Superior temporal gyrus (tissue), 1 donor: Measurements from ENCODE around the gene HSPA1B.
A peak's percentile ranks its signal among the peaks of the same experiment; 100 is the strongest.
"Not testable (repeated sequence)": the region's sequence is repeated elsewhere in the genome, so short reads cannot be mapped to it uniquely, and the experiment has no call there.

Experiments
- DNase-seq: peaks from one replicate; pipeline ENCODE4 v3.0.0-alpha.2; 2016; ENCODE audit errors: extremely low spot score

The HSPA1B gene

DNA sequence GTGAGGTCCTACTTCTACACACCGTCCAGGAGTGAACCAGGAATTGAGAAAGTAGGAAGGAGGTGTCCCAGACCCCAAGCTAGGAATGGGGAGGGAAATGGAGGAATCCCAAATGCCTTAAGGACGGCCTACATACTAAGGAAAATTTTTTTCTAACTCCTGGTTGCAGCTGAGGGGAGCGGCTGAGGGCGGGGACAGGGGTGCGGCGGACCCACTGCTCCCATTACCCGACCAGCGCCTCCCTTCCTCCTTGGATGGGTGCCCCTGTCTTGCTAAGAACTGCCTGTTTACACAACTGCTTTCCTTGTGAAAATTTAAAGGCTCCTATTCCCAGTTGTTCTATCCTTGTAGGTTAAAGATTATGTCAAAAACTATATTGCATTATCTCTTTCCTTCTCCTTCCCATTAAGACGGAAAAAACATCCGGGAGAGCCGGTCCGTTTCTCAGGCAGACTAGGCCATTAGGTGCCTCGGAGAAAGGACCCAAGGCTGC is 699 bp upstream of the HSPA1B start:
- DNase-seq = no peak

DNA sequence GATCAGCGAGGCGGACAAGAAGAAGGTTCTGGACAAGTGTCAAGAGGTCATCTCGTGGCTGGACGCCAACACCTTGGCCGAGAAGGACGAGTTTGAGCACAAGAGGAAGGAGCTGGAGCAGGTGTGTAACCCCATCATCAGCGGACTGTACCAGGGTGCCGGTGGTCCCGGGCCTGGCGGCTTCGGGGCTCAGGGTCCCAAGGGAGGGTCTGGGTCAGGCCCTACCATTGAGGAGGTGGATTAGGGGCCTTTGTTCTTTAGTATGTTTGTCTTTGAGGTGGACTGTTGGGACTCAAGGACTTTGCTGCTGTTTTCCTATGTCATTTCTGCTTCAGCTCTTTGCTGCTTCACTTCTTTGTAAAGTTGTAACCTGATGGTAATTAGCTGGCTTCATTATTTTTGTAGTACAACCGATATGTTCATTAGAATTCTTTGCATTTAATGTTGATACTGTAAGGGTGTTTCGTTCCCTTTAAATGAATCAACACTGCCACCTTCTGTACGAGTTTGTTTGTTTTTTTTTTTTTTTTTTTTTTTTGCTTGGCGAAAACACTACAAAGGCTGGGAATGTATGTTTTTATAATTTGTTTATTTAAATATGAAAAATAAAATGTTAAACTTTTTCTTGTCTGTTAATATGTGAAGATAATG is 2.2 kb downstream of the HSPA1B start:
- DNase-seq = peak; percentile 92

GRCh38 chr6:31830886-31831335 is 3.4 kb downstream of the HSPA1B start:
- DNase-seq = no peak

DNA sequence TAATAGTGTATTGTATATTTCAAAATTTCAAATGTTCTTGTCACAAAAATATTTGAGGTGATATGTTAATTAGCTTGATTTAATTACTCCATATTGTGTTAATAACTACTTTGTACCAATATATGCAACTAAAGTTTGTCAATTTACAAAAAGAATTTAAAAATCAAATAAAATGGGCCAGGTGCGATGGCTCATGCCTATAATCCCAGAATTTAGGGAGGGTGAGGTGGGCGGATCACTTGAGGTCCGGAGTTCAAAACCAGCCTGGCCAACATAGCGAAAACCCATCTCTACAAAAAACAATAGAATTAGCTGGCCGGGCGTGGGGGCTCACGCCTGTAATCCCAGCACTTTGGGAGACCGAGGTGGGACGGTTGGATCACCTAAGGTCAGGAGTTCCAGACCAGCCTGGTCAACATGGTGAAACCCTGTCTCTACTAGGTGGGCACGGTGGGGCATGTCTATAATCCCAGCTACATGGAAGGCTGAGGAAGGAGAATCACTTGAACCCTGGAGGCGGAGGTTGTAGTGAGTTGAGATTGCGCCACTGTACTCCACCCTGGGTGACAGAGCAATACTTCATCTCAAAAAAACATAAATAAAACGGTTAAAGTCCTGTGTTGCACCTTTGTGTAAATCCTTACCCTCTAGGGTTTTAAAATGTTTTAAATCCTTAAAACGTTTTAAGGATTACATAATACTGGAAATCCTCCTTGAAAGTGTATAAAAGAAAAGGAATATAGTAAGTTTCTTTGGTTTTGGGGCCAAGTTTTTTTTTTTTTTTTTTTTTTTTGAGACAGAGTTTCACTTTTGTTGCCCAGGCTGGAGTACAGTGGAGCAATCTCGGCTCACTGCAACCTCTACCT is 4.0 kb downstream of the HSPA1B start:
- no peak for DNase-seq

DNA sequence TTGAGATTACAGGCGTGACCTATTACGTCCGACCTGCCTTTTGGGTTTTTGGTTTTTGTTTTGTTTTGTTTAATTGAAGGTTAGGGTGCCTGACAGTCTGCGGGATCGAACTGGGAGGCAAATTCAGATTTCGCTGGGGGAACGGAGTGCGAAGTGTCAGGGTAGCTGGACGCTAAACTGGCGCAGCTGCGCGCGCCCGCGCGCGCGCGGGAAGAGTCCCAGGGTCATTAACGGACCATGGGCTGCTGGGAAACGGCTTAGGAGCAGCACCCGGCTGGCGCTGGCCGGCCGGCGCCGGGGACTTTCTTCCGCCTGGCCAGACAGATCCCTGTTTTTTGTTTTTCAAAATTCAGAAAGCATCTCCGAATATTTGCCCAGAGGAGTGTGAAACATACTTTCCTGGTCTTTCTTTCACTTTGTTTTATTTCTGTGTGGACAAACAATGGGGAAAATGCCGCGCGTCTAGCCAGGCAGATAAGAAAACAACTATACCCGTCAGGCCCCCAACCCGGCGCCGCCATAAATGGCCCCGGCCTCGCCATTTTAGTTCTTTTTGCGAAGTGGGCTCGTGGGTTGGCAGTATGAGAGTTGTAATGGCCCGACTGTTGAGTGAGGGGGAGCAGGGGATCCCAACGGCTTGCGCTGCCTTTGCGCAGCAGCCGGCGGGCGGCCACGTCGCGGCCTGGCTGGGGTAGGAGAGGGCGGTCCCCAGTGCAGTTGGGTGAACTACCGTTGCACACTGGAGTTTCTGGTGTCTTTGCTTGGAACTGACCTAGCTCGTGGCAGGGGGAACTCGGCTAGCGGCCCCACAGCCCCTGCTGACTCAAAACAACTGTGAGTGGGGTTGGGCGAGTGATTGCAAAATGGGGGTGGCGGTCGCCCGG is 7.1 kb downstream of the HSPA1B start:
- DNase-seq = peak; percentile 92

GRCh38 chr6:31836047-31836473 is 8.5 kb downstream of the HSPA1B start:
- no peak for DNase-seq

- no peak for DNase-seq
Observed at GRCh38 chr6:31836474-31837368, 9.2 kb downstream of the HSPA1B start.

GRCh38 chr6:31837369-31838113 is 10.0 kb downstream of the HSPA1B start:
- DNase-seq = no peak

DNA sequence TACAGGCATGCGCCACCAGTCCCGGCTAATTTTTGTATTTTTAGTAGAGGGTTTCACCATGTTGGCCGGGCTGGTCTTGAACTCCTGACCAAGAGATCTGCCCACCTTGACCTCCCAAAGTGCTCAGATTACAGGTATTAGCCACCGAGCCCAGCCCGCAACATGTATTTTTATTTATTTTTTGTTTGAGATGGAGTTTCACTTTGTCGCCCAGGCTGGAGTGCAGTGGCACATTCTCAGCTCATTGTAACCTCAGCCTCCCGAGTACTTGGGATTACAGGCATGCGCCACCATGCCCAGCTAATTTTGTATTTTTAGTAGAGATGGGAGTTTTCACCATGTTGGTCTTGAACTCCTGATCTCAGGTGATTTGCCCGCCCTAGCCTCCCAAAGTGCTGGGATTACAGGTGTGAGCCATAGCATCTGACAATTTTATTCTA is 10.6 kb downstream of the HSPA1B start:
- DNase-seq = not testable (repeated sequence)

DNA sequence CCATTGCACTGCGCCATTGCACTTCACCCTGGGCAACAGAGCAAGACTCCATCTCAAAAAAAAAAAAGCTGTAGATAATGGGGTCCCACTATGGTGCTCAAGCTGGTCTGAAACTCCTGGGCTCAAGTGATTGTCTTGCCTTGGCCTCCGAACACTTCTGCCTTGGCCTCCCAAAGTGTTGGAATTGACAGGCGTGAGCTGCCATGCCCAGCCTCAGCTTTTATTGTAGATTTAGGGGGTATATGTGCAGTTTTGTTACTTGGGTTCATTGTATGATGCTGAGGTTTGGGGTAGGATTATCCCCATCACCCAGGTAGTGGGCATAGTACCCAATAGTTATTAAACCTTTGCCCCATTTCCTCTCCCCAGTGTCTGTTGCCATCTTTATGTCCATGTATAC is 11.4 kb downstream of the HSPA1B start:
- no peak for DNase-seq

- not testable (repeated sequence) for DNase-seq
Observed at GRCh38 chr6:31839779-31840126, 12.2 kb downstream of the HSPA1B start.

- no peak for DNase-seq
Observed at GRCh38 chr6:31842053-31842452, 14.5 kb downstream of the HSPA1B start.

DNA sequence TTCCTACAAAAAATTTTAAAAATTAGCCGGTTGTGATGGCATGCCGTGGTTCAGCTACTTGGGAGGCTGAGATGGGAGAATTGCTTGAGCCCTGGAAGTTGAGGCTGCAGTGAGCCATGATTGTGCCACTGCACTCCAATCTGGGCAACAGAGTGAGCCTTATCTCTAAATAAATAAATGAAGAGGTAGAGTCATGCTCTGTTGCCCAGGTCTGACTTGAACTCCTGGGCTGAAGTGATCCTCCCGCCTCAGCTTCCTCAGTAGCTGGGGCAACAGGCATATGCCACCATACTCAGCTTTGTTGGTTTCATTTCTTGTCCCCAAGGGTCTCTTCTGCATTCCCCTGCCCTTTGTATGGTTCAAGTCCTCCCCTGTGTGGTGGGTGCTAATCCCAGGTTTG is 17.0 kb downstream of the HSPA1B start:
- DNase-seq = no peak

GRCh38 chr6:31847276-31847978 is 19.9 kb downstream of the HSPA1B start:
- DNase-seq = no peak

DNA sequence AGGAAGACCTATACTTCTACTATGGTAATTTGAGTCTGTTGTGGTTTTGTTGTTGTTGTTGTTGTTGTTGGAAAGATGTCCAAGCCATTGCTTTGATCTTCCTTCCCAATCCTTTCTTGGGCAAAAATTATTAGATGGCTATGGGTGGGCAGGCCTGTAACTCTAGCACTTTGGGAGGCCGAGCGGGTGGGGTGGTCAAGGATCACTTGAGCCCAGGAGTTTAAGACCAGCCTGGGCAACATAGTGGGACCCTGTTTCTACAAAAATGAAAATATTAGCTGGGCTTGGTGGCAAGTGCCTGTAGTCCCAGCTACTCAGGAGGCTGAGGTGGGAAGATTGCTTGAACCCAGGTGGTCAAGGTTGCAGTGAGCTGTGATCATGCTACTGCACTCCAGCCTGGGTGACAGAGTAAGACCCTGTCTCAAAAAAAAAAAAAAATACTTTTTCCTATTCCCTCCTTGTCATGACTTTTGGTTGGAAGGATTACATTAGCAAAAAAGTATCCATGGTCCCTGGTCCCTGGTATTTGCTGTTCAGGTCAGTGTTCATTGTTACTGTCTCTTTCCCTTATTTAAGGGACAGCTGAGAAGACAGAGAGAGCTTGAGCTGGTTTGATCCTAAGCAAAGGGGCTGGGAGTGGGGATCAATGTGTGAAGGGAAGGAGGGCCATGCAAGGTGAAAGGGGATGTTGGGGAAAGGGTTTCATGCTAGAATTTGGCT is 23.4 kb downstream of the HSPA1B start:
- DNase-seq = no peak

DNA sequence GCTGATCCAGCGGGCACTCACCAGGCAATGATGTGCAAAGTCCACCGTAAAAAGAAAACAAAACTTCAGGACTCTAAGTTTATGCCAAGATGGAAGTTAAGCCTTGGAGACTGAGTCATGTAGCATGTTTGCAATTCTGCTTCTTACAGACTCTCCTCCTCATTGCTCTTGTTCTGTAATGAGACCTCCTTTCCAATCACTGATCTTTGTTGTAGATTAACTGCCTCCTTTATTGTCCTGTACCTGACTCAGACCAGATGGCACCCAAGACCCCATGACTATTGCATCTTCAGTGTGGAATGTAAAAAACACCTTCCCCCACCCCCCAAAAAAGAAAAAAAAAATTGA is 23.9 kb downstream of the HSPA1B start:
- no peak for DNase-seq

- DNase-seq = not testable (repeated sequence)
Observed at GRCh38 chr6:31851980-31852718, 24.6 kb downstream of the HSPA1B start.

DNA sequence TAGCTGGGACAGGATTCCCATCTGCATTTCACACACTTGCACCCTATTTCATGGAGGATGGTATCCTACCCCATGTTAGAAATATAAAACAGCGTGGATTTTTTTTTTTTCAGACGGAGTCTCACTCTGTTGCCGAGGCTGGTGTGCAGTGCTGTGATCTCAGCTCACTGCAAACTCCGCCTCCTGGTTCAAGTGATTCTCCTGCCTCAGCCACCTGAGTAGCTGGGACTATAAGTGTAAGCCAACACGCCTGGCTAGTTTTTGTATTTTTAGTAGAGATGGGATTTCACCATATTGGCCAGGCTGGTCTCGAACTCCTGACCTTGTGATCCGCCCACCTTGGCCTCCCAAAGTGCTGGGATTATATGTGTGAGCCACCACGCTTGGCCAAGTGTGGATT is 30.2 kb downstream of the HSPA1B start:
- not testable (repeated sequence) for DNase-seq
